GM12892 (cell line): ENCODE measurements around the gene LIN37.

Experiments used
- POLR2A ChIP-seq: IDR thresholded peaks from 2 replicates; pipeline ENCODE4 v1.6.1; 2011; ENCODE audit warnings: low read depth, low read length, control low read depth
- POLR2AphosphoS5 ChIP-seq: IDR thresholded peaks from 2 replicates; pipeline ENCODE4 v1.6.1; 2011; ENCODE audit warnings: low read depth, low read length, control low read depth
- TAF1 ChIP-seq: IDR thresholded peaks from 2 replicates; pipeline ENCODE4 v1.6.1; 2011; ENCODE audit warnings: low read depth, mild to moderate bottlenecking, control low read depth, low read length, borderline replicate concordance

DNA sequence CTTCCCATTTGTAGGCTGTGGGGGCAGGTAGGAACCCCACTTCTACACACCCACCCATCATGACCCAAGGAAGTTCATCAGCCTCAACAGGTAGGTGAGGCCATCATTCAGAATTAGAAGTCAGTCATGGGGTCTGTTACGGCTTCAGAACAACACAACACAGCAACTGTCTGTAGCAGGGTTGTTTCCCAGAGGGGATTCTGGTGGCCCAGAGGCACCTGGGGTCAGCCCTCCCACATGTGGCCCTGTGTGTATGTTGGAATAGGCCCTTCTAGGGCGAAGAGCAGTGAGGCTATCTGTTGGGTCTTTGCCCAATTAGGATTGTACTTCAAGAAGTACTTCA lies 9.5 kb upstream of the LIN37 start:
- TF ChIP-seq POLR2A: no peak
- no peak for TF ChIP-seq POLR2AphosphoS5
- no peak for TF ChIP-seq TAF1
